ENCODE data around the gene RNASEH2C.
"Not testable (repeated sequence)": the region's sequence is repeated elsewhere in the genome, so short reads cannot be mapped to it uniquely, and the experiment has no call there.

Gene RNASEH2C

DNA sequence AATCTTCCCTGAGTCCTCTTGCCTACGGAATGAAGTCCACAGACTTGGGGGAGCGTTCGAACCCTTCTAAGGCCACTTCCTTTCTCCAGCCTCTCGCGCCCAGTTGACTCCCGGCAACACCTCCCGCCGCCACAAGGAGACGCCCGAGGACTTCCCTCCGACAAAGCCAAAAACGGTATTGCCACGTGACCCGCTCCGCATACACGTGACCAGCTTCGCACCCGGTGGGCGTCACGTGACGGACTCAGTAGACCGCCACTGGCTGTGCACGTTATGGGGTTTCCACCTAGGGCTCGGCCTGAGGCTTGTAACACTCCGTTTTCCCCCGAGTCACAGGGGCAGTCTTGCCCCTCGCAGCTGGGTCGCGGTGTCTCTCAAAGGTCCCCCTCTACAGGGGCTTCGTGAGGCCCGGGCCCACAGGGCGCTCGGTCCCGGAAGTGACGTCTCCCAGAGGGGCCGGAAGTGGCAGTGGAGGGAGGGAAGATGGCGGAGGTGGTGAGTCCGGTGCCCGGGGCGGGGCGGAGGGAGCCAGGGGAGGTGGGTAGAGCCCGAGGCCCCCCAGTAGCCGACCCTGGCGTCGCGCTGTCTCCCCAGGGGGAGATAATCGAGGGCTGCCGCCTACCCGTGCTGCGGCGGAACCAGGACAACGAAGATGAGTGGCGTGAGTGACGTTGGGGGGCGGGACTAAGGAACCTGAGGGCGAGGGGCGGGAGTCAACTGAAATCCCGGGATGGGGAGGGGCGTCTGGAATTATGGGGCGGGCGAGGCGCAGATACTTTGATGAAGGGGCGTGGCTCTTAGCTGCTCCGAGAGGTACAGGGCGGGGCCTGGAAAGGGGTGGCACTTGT, 8.6 kb downstream of the RNASEH2C start, which contains the start of gene KAT5:
TSS of gene KAT5 (plus strand) at position 468 of the 848 bp plus-strand sequence. CDS start at position 484, 16 bp downstream.
- DNase-seq (ENCODE audit: low read depth), result peak; percentile 90
- peak within 1 kb of the TSS; percentile 59 for H3K4me3 ChIP-seq (ENCODE audit: control insufficient read depth, low read depth, low read length)
- TF ChIP-seq, protein P1, sequence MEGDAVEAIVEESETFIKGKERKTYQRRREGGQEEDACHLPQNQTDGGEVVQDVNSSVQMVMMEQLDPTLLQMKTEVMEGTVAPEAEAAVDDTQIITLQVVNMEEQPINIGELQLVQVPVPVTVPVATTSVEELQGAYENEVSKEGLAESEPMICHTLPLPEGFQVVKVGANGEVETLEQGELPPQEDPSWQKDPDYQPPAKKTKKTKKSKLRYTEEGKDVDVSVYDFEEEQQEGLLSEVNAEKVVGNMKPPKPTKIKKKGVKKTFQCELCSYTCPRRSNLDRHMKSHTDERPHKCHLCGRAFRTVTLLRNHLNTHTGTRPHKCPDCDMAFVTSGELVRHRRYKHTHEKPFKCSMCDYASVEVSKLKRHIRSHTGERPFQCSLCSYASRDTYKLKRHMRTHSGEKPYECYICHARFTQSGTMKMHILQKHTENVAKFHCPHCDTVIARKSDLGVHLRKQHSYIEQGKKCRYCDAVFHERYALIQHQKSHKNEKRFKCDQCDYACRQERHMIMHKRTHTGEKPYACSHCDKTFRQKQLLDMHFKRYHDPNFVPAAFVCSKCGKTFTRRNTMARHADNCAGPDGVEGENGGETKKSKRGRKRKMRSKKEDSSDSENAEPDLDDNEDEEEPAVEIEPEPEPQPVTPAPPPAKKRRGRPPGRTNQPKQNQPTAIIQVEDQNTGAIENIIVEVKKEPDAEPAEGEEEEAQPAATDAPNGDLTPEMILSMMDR (IDR thresholded peaks at IDR 0.05; ENCODE audit: control insufficient read depth, insufficient read depth, low read depth, low read length, missing control alignments), result peak; percentile 98

DNA sequence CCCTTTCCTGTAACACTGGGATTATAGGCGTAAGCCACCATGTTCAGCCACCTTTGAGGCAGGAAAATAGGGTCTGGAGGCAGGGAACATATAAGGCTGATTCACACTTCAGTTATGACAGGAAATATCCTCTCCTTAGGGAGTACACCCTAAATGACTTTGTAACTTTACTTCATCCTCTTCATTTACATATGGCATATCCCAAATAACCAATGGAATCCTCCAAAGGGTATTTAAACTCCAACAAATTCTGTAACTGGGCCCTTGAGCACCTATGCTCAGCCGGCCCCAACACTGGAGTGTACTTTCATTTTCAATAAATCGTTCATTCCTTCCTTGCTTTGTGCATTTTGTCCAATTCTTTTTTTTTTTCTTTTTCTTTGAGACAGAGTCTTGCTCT, 10.2 kb downstream of the RNASEH2C start:
- H3K4me3 ChIP-seq (ENCODE audit: control insufficient read depth, low read depth, low read length), result no peak overlapping the region
- TF ChIP-seq, protein P1 (IDR thresholded peaks at IDR 0.05; ENCODE audit: control insufficient read depth, insufficient read depth, low read depth, low read length, missing control alignments), result no peak
- DNase-seq (ENCODE audit: low read depth), result no peak

DNA sequence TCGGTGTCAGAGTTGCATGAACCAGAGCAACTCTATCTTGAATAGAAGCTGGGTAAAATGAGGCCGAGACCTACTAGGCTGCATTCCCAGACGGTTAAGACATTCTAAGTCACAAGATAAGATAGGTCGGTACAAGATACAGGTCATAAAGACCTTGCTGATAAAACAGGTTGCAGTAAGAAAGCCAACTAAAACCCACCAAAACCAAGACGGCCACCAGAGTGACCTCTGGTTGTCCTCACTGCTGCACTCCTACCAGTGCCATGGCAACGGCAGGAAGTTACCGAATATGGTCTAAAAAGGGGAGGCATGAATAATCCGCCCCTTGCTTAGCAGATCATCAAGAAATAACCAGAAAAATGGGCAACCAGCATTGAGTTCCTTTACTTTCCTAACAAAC, 10.9 kb downstream of the RNASEH2C start:
- TF ChIP-seq, protein P1 (IDR thresholded peaks at IDR 0.05; ENCODE audit: control insufficient read depth, insufficient read depth, low read depth, low read length, missing control alignments), result no peak
- no peak for DNase-seq (ENCODE audit: low read depth)
- no peak overlapping the region for H3K4me3 ChIP-seq (ENCODE audit: control insufficient read depth, low read depth, low read length)

DNA sequence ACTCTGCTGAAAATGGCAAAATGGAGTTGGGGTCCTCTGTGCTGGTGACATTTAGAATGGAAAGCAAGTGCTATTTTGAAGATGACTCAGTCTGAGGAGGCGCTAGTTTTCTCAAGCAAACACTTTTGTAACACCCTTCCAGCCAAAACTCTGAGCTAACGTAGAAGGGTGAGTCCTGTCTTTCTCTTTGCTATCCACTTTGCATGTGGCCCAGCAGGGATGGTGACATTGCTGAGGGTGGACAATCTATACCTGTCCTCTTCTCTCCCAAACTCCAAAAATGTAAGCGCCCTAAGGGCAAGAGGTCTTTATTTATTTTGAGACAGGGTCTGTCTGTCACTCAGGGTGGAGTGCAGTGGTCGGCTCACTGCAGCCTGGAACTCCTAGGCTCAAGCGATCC, 12.1 kb downstream of the RNASEH2C start:
- no peak for DNase-seq (ENCODE audit: low read depth)
- TF ChIP-seq, protein P1 (IDR thresholded peaks at IDR 0.05; ENCODE audit: control insufficient read depth, insufficient read depth, low read depth, low read length, missing control alignments), result no peak
- no peak overlapping the region for H3K4me3 ChIP-seq (ENCODE audit: control insufficient read depth, low read depth, low read length)

DNA sequence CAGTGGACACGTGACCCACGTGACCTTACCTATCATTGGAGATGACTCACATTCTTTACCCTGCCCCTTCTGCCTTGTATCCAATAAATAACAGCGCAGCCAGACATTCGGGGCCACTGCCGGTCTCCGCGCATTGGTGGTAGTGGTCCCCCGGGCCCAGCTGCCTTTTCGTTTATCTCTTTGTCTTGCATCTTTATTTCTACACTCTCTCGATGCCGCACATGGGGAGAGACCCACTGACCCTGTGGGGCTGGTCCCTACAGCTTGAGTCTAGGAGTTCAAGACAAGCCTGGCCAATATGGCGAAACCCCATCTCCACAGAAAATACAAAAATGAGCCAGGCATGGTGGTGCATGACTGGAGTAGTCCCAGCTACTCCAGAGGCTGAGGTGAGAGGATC, 13.6 kb downstream of the RNASEH2C start:
- DNase-seq (ENCODE audit: low read depth); H3K4me3 ChIP-seq (ENCODE audit: control insufficient read depth, low read depth, low read length): not testable (repeated sequence)

DNA sequence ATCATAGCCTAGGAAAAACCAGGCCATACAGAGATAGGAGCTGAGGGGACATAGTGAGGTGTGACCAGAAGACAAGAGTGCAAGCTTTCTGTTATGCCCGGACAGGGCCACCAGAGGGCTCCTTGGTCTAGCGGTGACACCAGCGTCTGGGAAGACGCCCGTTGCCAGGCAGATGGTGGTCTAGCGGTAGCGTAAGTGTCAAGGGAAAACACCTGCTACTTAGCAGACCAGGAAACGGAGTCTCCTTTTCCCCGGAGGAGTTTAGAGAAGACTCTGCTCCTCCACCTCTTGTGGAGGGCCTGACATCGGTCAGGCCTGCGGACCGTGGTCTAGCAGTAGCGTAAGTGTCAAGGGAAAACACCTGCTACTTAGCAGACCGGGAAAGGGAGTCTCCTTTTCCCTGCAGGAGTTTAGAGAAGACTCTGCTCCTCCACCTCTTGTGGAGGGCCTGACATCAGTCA, 14.3 kb downstream of the RNASEH2C start:
- DNase-seq (ENCODE audit: low read depth); H3K4me3 ChIP-seq (ENCODE audit: control insufficient read depth, low read depth, low read length): not testable (repeated sequence)
- TF ChIP-seq, protein P1 (IDR thresholded peaks at IDR 0.05; ENCODE audit: control insufficient read depth, insufficient read depth, low read depth, low read length, missing control alignments), result peak; percentile 40

DNA sequence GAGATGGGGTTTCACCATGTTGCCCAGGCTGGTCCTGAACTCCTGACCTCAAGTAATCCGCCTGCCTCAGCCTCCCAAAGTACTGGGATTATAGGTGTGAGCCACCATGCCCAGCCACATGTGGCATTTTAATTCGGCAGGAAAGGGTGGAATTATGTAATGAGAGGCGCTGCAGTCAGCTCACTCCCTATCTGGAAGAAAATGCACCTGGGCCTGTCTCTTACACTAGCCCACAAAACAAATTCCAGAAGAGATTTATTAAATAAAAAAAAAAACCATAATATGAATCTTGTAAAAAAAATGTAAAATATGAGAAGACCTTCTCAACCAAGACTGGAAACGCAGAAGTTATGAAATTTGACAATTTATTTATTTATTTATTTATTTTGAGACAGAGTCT, 16.8 kb downstream of the RNASEH2C start:
- no peak for DNase-seq (ENCODE audit: low read depth)
- H3K4me3 ChIP-seq (ENCODE audit: control insufficient read depth, low read depth, low read length), result no peak overlapping the region
- TF ChIP-seq, protein P1 (IDR thresholded peaks at IDR 0.05; ENCODE audit: control insufficient read depth, insufficient read depth, low read depth, low read length, missing control alignments), result no peak

Measured in AG09309 (cell line).